GM12878 (cell line): ENCODE measurements around the gene UBASH3A. TPM values are rescaled to one million over a fixed set of nuclear protein-coding genes. Genes with fewer than 3 reads are reported as not detected.

Experiments
- ATAC-seq: fragments of 200-7000 bp; cut with Tn5 transposase; 3 replicates; pipeline ENCODE4 v1.9.1; 2020; ENCODE audit warnings: mild to moderate bottlenecking, moderate library complexity
- BruUV-seq: library from RNA; stranded (reverse); fragments of 400-500 nt; replicated peaks from 2 replicates; lab custom pipeline; 2021; lab: Mats Ljungman, UMichigan
- CTCF ChIA-PET: fragments of 300-600 bp; sonication (Branson Sonifier 250); formaldehyde crosslinking; extraction: SDS; loops from one replicate; lab custom pipeline; 2021; ENCODE audit warnings: inconsistent platforms; lab: Yijun Ruan, JAX
- POLR2A ChIA-PET: fragments of 350-600 bp; formaldehyde crosslinking; extraction: SDS; loops from one replicate; lab custom pipeline; 2021; ENCODE audit warnings: inconsistent platforms; lab: Charles Lee
- RAD21 ChIA-PET: fragments of 300-600 bp; sonication (Branson Sonifier 250); formaldehyde crosslinking; loops from one replicate; lab custom pipeline; 2023; ENCODE audit warnings: antibody characterized with exemption; ENCODE audit not compliant: unreplicated experiment; lab: Charles Lee
- SMC1A ChIA-PET: fragments of 300-600 bp; sonication (Branson Sonifier 250); formaldehyde crosslinking; loops from one replicate; lab custom pipeline; 2023; ENCODE audit not compliant: unreplicated experiment, uncharacterized antibody; lab: Charles Lee
- DNase-seq: peaks from one replicate; pipeline ENCODE4 v3.0.0-alpha.2; 2011; ENCODE audit warnings: low read depth, low spot score
- FAIRE-seq: peaks from 3 replicates; lab custom pipeline; 2011; peaks lifted over from hg19 to GRCh38; lab: Jason Lieb, UNC
- H2AFZ ChIP-seq: 2 replicates; pipeline ENCODE4 v1.6.0; 2011; ENCODE audit warnings: low read depth, low read length, control low read depth; ENCODE audit not compliant: control insufficient read depth
- H3K27ac ChIP-seq: 2 replicates; pipeline ENCODE4 v1.5.1; 2011; ENCODE audit warnings: control low read depth; ENCODE audit not compliant: control insufficient read depth, insufficient read depth
- H3K27me3 ChIP-seq, 2 experiments: replicated peaks in 1 of 2; 2 replicates each; pipeline versions ENCODE4 v1.6.0 to v1.6.1; 2011; ENCODE audit warnings: low read length in 1 of 2; ENCODE audit not compliant: control insufficient read depth in 2 of 2, insufficient read depth in 2 of 2
- H3K36me3 ChIP-seq, 2 experiments: 2 replicates each; pipeline ENCODE4 v1.5.1; 2011; ENCODE audit warnings: low read length in 1 of 2; ENCODE audit not compliant: control insufficient read depth in 2 of 2, insufficient read depth in 2 of 2
- H3K4me1 ChIP-seq: 2 replicates; pipeline ENCODE4 v1.6.1; 2011; ENCODE audit warnings: mild to moderate bottlenecking, low read length, moderate library complexity, mixed read lengths; ENCODE audit not compliant: control insufficient read depth, insufficient read depth
- H3K4me2 ChIP-seq: 2 replicates; pipeline ENCODE4 v1.6.0; 2011; ENCODE audit warnings: control low read depth; ENCODE audit not compliant: control insufficient read depth, insufficient read depth
- H3K4me3 ChIP-seq: fragments of 200-600 bp; sonication (generic); 2 replicates; pipeline ENCODE4 v1.5.1; 2016
- H3K79me2 ChIP-seq: 2 replicates; pipeline ENCODE4 v1.6.0; 2011; ENCODE audit warnings: low read length; ENCODE audit not compliant: control insufficient read depth, insufficient read depth
- H3K9ac ChIP-seq: 2 replicates; pipeline ENCODE4 v1.8.0; 2011; ENCODE audit warnings: low read length, control low read depth, mixed read lengths; ENCODE audit not compliant: control insufficient read depth, insufficient read depth
- H3K9me3 ChIP-seq: replicated peaks from 3 replicates; pipeline ENCODE4 v1.5.1; 2011; ENCODE audit warnings: mild to moderate bottlenecking, low read length; ENCODE audit not compliant: control insufficient read depth, insufficient read depth
- H4K20me1 ChIP-seq: 2 replicates; pipeline ENCODE4 v1.6.0; 2011; ENCODE audit not compliant: control insufficient read depth, insufficient read depth
- BCL3 ChIP-seq: IDR thresholded peaks from 2 replicates; pipeline ENCODE4 v1.6.1; 2011; ENCODE audit warnings: borderline replicate concordance, low read depth, mild to moderate bottlenecking, moderate library complexity, low read length; ENCODE audit not compliant: insufficient read depth, poor library complexity, severe bottlenecking
- E4F1 ChIP-seq: fragments of 450-650 bp; IDR thresholded peaks from 2 replicates; pipeline ENCODE4 v1.6.1; 2018; ENCODE audit warnings: borderline replicate concordance, mild to moderate bottlenecking; ENCODE audit not compliant: partially characterized antibody
- HDGF ChIP-seq: fragments of 450-650 bp; IDR thresholded peaks from 2 replicates; pipeline ENCODE4 v1.6.1; 2016; ENCODE audit warnings: antibody characterized with exemption
- KDM1A ChIP-seq: fragments of 200-600 bp; sonication (generic); IDR thresholded peaks from 2 replicates; pipeline ENCODE4 v1.6.1; 2016; ENCODE audit warnings: borderline replicate concordance
- PRDM15 ChIP-seq: fragments of 450-650 bp; formaldehyde crosslinking; IDR thresholded peaks from 2 replicates; pipeline ENCODE4 v1.4.0; 2020; ENCODE audit warnings: mild to moderate bottlenecking, moderate library complexity
- SMAD1 ChIP-seq: fragments of 450-650 bp; IDR thresholded peaks from 2 replicates; pipeline ENCODE4 v1.6.1; 2018; ENCODE audit warnings: mild to moderate bottlenecking, low read depth; ENCODE audit not compliant: partially characterized antibody
- YY1 ChIP-seq: IDR thresholded peaks from 2 replicates; pipeline ENCODE4 v1.6.1; 2011; ENCODE audit warnings: low read depth, mild to moderate bottlenecking, low read length
- ZNF274 ChIP-seq: IDR thresholded peaks from one replicate; pipeline ENCODE4 v1.8.0; 2011; ENCODE audit not compliant: insufficient read length, insufficient read depth
- ZNF622 ChIP-seq: fragments of 450-650 bp; IDR thresholded peaks from 2 replicates; pipeline ENCODE4 v1.6.1; 2017; ENCODE audit warnings: mild to moderate bottlenecking, inconsistent platforms
- WGBS: methylation state at CpG from one replicate; pipeline ENCODE4 v1.1.6; 2016; ENCODE audit warnings: low lambda C conversion rate; ENCODE audit not compliant: insufficient replicate concordance, insufficient coverage; ENCODE audit errors: missing lambda C conversion rate; 5-methylcytosine and 5-hydroxymethylcytosine counted together
- in situ Hi-C: fragments of 300-500 bp; cut with MboI; formaldehyde crosslinking; loops from 9 replicates; pipeline ENCODE4 v1.14.3; 2018; ENCODE audit warnings: mixed read lengths
- intact Hi-C: fragments of 100-400 bp; cut with micrococcal nuclease; formaldehyde crosslinking; loops from one replicate; pipeline ENCODE4 v1.14.2; 2022; ENCODE audit not compliant: unreplicated experiment
- polyA plus RNA-seq, 11 experiments: library from polyadenylated mRNA; depleted of rRNA in 4 of 11; unstranded in 6 of 11; stranded (reverse) in 5 of 11; fragments of >200 nt; fragmentation: Nextera tagmentation in 4 of 11; fragmentation: Illumina TruSeq in 1 of 11; extraction: Ambion mirVana in 4 of 11; extraction: Trizol in 1 of 11; gene quantifications; 1 replicate in 1 of 11; 2 replicates in 10 of 11; pipeline versions ENCODE4 v1.2.1 to v1.2.3, GENCODE V29; 2011 to 2016; ENCODE audit warnings: inconsistent platforms in 2 of 11, missing spikeins in 2 of 11, low read depth in 1 of 11
- total RNA-seq, 4 experiments: library from RNA; depleted of rRNA in 3 of 4; stranded (reverse); fragments of >200 nt in 3 of 4; fragmentation: Illumina TruSeq in 1 of 4; extraction: Trizol in 1 of 4; gene quantifications; 2 replicates each; pipeline versions ENCODE4 v1.2.1 to v1.2.3, GENCODE V29; 2013 to 2021

UBASH3A gene
- total and polyA plus RNA-seq, 10 of the 15 experiments (the other 5 are each of a cell fraction or from before 2014, with no cell fraction given), result 0.04 to 0.39 (median 0.23) TPM; not detected in 1

- Histone ChIP-seq H3K9me3 (no peaks in the 10 kb centered on the region), H3K4me1 (peaks cover 62% of the 10 kb centered on the region), H3K27me3 (no peaks in the 10 kb centered on the region), H3K79me2 (peaks cover 11% of the 10 kb centered on the region), H3K27ac (peak overlapping the region; percentile 10), H3K4me3 (no peak overlapping the region), H3K9ac (no peak overlapping the region), H3K36me3 (no peaks in the 10 kb centered on the region), H3K4me2 (peak overlapping the region; percentile 53), H4K20me1 (no peaks in the 10 kb centered on the region), H2AFZ (no peak overlapping the region)
- ChIA-PET CTCF (interaction anchor here (0.9 kb wide), 1 partner anchor 34 kb away, joined by 3 read pairs; no protein-coding TSS in a partner anchor), SMC1A (interaction anchor here (4.8 kb wide), 1 partner anchor 32 kb away, joined by 124 read pairs; no protein-coding TSS in a partner anchor), RAD21 (no interaction called here), POLR2A (no interaction called here)
- no peak for TF ChIP-seq ZNF274
- TF ChIP-seq HDGF, result no peak
- no peak for TF ChIP-seq YY1
- TF ChIP-seq KDM1A, result no peak
- no peak for TF ChIP-seq E4F1
- DNase-seq (no peak), ATAC-seq (no peak), FAIRE-seq (no peak)
- intact Hi-C loops, result no loop called here
- WGBS, result 69% methylated on average over 5 of the region's 5 CpGs
- BruUV-seq, result no TSS peak
- in situ Hi-C loops, result no loop called here
Observed at GRCh38 chr21:42390193-42390592, 13.5 kb upstream of the UBASH3A start.

- peaks cover 12% of the 10 kb centered on the region for H3K79me2 ChIP-seq
- no peaks in the 10 kb centered on the region for H3K9me3 ChIP-seq
- FAIRE-seq, result no peak
- H3K27me3 ChIP-seq, result no peaks in the 10 kb centered on the region
- H2AFZ ChIP-seq, result no peak overlapping the region
- no peak for ATAC-seq
- CTCF ChIA-PET, result interaction anchor here (0.9 kb wide), 1 partner anchor 34 kb away, joined by 3 read pairs; no protein-coding TSS in a partner anchor
- H3K36me3 ChIP-seq, result no peaks in the 10 kb centered on the region
- no peaks in the 10 kb centered on the region for H4K20me1 ChIP-seq
- in situ Hi-C loops (no loop called here), intact Hi-C loops (no loop called here)
- BruUV-seq, result no TSS peak
- H3K4me3 ChIP-seq, result no peak overlapping the region
- RAD21 ChIA-PET, result no interaction called here
- SMC1A ChIA-PET, result interaction anchor here (4.1 to 4.8 kb wide), 2 partner anchors 9 to 32 kb away, joined by 19 to 124 read pairs; no protein-coding TSS in a partner anchor
- POLR2A ChIA-PET, result no interaction called here
- no peak overlapping the region for H3K9ac ChIP-seq
- peak overlapping the region; percentile 56; the same call in 1 of the 2 replicates for H3K4me2 ChIP-seq
- H3K27ac ChIP-seq, result peak overlapping the region; percentile 21
- peaks cover 60% of the 10 kb centered on the region for H3K4me1 ChIP-seq
- no peak for DNase-seq
- 57% methylated on average over 2 of the region's 2 CpGs for WGBS
- no peak for TF ChIP-seq PRDM15 (CRISPR knock-in tag)
- no peak for TF ChIP-seq ZNF622
- TF ChIP-seq SMAD1, result no peak
- no peak for TF ChIP-seq BCL3
Observed at GRCh38 chr21:42390696-42391095, 13.0 kb upstream of the UBASH3A start.
